ENCODE measurements around the gene CFAP410. TPM values are rescaled to one million over a fixed set of nuclear protein-coding genes. Genes with fewer than 3 reads are reported as not detected.
A peak's percentile ranks its signal among the peaks of the same experiment; 100 is the strongest.

The CFAP410 gene
- total RNA-seq, 4 donors from 2014 or later, result 20.5 to 50.6 (median 39.9) TPM

- peak in 2 of 3 donors; percentile 37 to 42 for DNase-seq
- H3K27ac ChIP-seq, result no peak overlapping the region
- H3K36me3 ChIP-seq, result no peaks in the 10 kb centered on the region
- no peaks in the 10 kb centered on the region for H3K27me3 ChIP-seq
- H3K4me3 ChIP-seq, result no peak overlapping the region
- TF ChIP-seq CTCF (IDR thresholded peaks at IDR 0.05) (no peak), POLR2A (IDR thresholded peaks at IDR 0.05) (no peak)
- H3K4me1 ChIP-seq, result peaks cover 0 to 13% (median 5%) of the 10 kb centered on the region in 4 donors
- no peaks in the 10 kb centered on the region for H3K9me3 ChIP-seq
These were observed 38.2 kb upstream of the CFAP410 start for GRCh38 chr21:44377201-44377921.

- H3K4me1 ChIP-seq, result peaks cover 0 to 13% (median 5%) of the 10 kb centered on the region in 4 donors
- H3K27ac ChIP-seq, result no peak overlapping the region
- no peaks in the 10 kb centered on the region for H3K9me3 ChIP-seq
- no peak overlapping the region for H3K4me3 ChIP-seq
- peak in 1 of 3 donors; percentile 29 for DNase-seq
- H3K36me3 ChIP-seq, result no peaks in the 10 kb centered on the region
- TF ChIP-seq CTCF (IDR thresholded peaks at IDR 0.05) (no peak), POLR2A (IDR thresholded peaks at IDR 0.05) (no peak)
- H3K27me3 ChIP-seq, result no peaks in the 10 kb centered on the region
These were observed 37.4 kb upstream of the CFAP410 start for GRCh38 chr21:44376606-44377005.

- no peaks in the 10 kb centered on the region for H3K27me3 ChIP-seq
- no peaks in the 10 kb centered on the region for H3K36me3 ChIP-seq
- peak in 2 of 3 donors; percentile 30 to 43 for DNase-seq
- peaks cover 0 to 13% (median 5%) of the 10 kb centered on the region in 4 donors for H3K4me1 ChIP-seq
- no peaks in the 10 kb centered on the region for H3K9me3 ChIP-seq
- TF ChIP-seq CTCF (IDR thresholded peaks at IDR 0.05), result no peak
- no peak for TF ChIP-seq POLR2A (IDR thresholded peaks at IDR 0.05)
- H3K27ac ChIP-seq, result no peak overlapping the region
- no peak overlapping the region for H3K4me3 ChIP-seq
These were observed 36.6 kb upstream of the CFAP410 start for GRCh38 chr21:44375761-44376241.

GRCh38 chr21:44375281-44375651 lies 36.1 kb upstream of the CFAP410 start:
- H3K36me3 ChIP-seq, result no peaks in the 10 kb centered on the region
- H3K4me1 ChIP-seq, result peaks cover 0 to 13% (median 5%) of the 10 kb centered on the region in 4 donors
- H3K4me3 ChIP-seq, result no peak overlapping the region
- H3K27ac ChIP-seq, result no peak overlapping the region
- H3K27me3 ChIP-seq, result no peaks in the 10 kb centered on the region
- no peaks in the 10 kb centered on the region for H3K9me3 ChIP-seq
- peak; percentile 47 to 83 (median 77) for DNase-seq
- TF ChIP-seq CTCF (IDR thresholded peaks at IDR 0.05), result no peak
- TF ChIP-seq POLR2A (IDR thresholded peaks at IDR 0.05), result no peak

- H3K27ac ChIP-seq, result no peak overlapping the region
These were observed 35.6 kb upstream of the CFAP410 start for GRCh38 chr21:44374601-44375280.

More at GRCh38 chr21:44374601-44375280, 35.6 kb upstream of the CFAP410 start:
- H3K36me3 ChIP-seq, result no peaks in the 10 kb centered on the region
- H3K9me3 ChIP-seq, result no peaks in the 10 kb centered on the region
- TF ChIP-seq CTCF (IDR thresholded peaks at IDR 0.05) (no peak), POLR2A (IDR thresholded peaks at IDR 0.05) (no peak)
- peaks cover 0 to 16% (median 5%) of the 10 kb centered on the region in 4 donors for H3K4me1 ChIP-seq
- H3K27me3 ChIP-seq, result no peaks in the 10 kb centered on the region
- H3K4me3 ChIP-seq, result no peak overlapping the region
- DNase-seq, result peak in 2 of 3 donors; percentile 15 to 33

Measured in Peyer's patch (tissue), 4 donors.